RWPE2 (cell line): ENCODE data around the gene KNDC1.

Experiments
- ATAC-seq: fragments of 200-7000 bp; cut with Tn5 transposase; 3 replicates; pipeline ENCODE4 v1.9.1; 2021; ENCODE audit warnings: low read depth
- DNase-seq: peaks from one replicate; pipeline ENCODE4 v3.0.0-alpha.2; 2020; ENCODE audit warnings: low spot score
- H3K27ac ChIP-seq: fragments of 450-650 bp; 2 replicates; pipeline ENCODE4 v1.5.1; 2017; ENCODE audit warnings: mild to moderate bottlenecking; ENCODE audit not compliant: poor library complexity, severe bottlenecking
- H3K27me3 ChIP-seq: fragments of 250-450 bp; sonication (Bioruptor Pico); 2 replicates; pipeline ENCODE4 v1.5.1; 2021; ENCODE audit warnings: mild to moderate bottlenecking, moderate library complexity; ENCODE audit not compliant: insufficient read depth, poor library complexity, severe bottlenecking
- H3K36me3 ChIP-seq: fragments of 250-450 bp; sonication (Bioruptor Pico); 2 replicates; pipeline ENCODE4 v1.5.1; 2020; ENCODE audit warnings: low read depth, mild to moderate bottlenecking, moderate library complexity
- H3K4me1 ChIP-seq: fragments of 250-450 bp; sonication (Bioruptor Pico); 2 replicates; pipeline ENCODE4 v1.5.1; 2021; ENCODE audit warnings: mild to moderate bottlenecking, moderate library complexity; ENCODE audit not compliant: insufficient read depth, poor library complexity, severe bottlenecking
- H3K4me3 ChIP-seq: fragments of 250-450 bp; sonication (Bioruptor Pico); 2 replicates; pipeline ENCODE4 v1.5.1; 2021; ENCODE audit warnings: mild to moderate bottlenecking, moderate library complexity; ENCODE audit not compliant: severe bottlenecking
- H3K9me3 ChIP-seq: fragments of 250-450 bp; sonication (Bioruptor Pico); 2 replicates; pipeline ENCODE4 v1.5.1; 2021; ENCODE audit warnings: mild to moderate bottlenecking, moderate library complexity; ENCODE audit not compliant: severe bottlenecking
- CTCF ChIP-seq: fragments of 450-650 bp; IDR thresholded peaks from one replicate; pipeline ENCODE4 v1.5.1; 2017; ENCODE audit warnings: mild to moderate bottlenecking, moderate library complexity; ENCODE audit not compliant: poor library complexity, severe bottlenecking

Gene KNDC1

GRCh38 chr10:133190225-133190624 lies 30.2 kb downstream of the KNDC1 start:
- no peak overlapping the region for H3K4me3 ChIP-seq
- ATAC-seq = no peak
- H3K27ac ChIP-seq = no peak overlapping the region
- H3K4me1 ChIP-seq = no peaks in the 10 kb centered on the region
- no peaks in the 10 kb centered on the region for H3K36me3 ChIP-seq
- no peak for DNase-seq
- H3K27me3 ChIP-seq = peaks cover 8% of the 10 kb centered on the region
- no peak for TF ChIP-seq CTCF
- no peaks in the 10 kb centered on the region for H3K9me3 ChIP-seq

GRCh38 chr10:133191651-133192050 lies 31.6 kb downstream of the KNDC1 start:
- Histone ChIP-seq H3K9me3 (no peaks in the 10 kb centered on the region), H3K36me3 (no peaks in the 10 kb centered on the region), H3K27me3 (peaks cover 8% of the 10 kb centered on the region), H3K27ac (no peak overlapping the region), H3K4me1 (no peaks in the 10 kb centered on the region), H3K4me3 (no peak overlapping the region)
- TF ChIP-seq CTCF = no peak
- ATAC-seq (no peak), DNase-seq (no peak)

- Histone ChIP-seq H3K4me1 (no peaks in the 10 kb centered on the region), H3K4me3 (no peak overlapping the region), H3K36me3 (no peaks in the 10 kb centered on the region), H3K27ac (no peak overlapping the region), H3K9me3 (no peaks in the 10 kb centered on the region), H3K27me3 (peaks cover 8% of the 10 kb centered on the region)
- ATAC-seq = no peak
- no peak for DNase-seq
- no peak for TF ChIP-seq CTCF
Measured at GRCh38 chr10:133194151-133194550, 34.1 kb downstream of the KNDC1 start.

- Histone ChIP-seq H3K4me3 (no peak overlapping the region), H3K9me3 (no peaks in the 10 kb centered on the region), H3K4me1 (no peaks in the 10 kb centered on the region), H3K36me3 (no peaks in the 10 kb centered on the region), H3K27ac (no peak overlapping the region), H3K27me3 (peaks cover 8% of the 10 kb centered on the region)
- ATAC-seq (no peak), DNase-seq (no peak)
- TF ChIP-seq CTCF = no peak
Measured at GRCh38 chr10:133195096-133195495, 35.1 kb downstream of the KNDC1 start.

GRCh38 chr10:133195611-133196010 lies 35.6 kb downstream of the KNDC1 start:
- DNase-seq = no peak
- Histone ChIP-seq H3K4me1 (no peaks in the 10 kb centered on the region), H3K27ac (no peak overlapping the region), H3K27me3 (peaks cover 7% of the 10 kb centered on the region), H3K9me3 (no peaks in the 10 kb centered on the region), H3K36me3 (no peaks in the 10 kb centered on the region), H3K4me3 (no peak overlapping the region)
- ATAC-seq = no peak
- TF ChIP-seq CTCF = no peak
